ENCODE results near the gene P2RX1.

DNA sequence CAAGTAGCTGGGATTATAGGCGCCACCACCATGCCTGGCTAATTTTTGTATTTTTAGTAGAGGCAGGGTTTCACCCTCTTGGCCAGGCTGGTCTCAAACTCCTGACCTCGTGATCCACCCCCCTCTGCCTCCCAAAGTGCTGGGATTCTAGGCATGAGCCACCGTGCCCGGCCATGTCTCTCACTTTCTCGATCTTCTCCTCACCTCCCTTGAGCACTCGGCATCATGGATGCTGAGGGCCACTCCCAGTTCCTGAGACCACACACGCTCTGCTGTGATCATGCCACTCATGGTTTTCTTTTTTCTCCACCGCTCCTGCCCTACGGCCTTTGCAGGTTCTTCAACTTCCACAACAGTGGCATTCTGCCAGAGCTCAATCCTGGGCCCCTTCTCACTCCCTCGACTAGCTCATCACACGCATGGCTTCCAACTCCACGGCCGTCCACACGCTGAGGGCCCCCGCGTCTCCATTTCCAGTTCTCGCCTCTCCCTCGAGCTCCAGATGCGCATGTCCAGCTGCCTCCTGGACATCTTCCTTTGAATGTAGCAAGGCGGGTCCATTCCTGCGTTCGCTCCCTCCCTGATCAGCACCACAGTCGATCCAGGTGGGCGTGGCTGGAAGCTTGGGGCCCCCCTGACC, 64.7 kb downstream of the P2RX1 start:
- TF ChIP-seq ARNTL (CRISPR knock-in tag; IDR thresholded peaks at IDR 0.05; ENCODE audit: borderline replicate concordance, low read depth) (no peak), TCF4 (CRISPR knock-in tag; IDR thresholded peaks at IDR 0.05; ENCODE audit: borderline replicate concordance) (no peak), GLIS3 (CRISPR knock-in tag; IDR thresholded peaks at IDR 0.05) (no peak), ZNF565 (CRISPR knock-in tag; conservative IDR thresholded peaks at IDR 0.05; ENCODE audit: low read depth) (no peak), CSDC2 (CRISPR knock-in tag; IDR thresholded peaks at IDR 0.05) (no peak), ZNF8 (CRISPR knock-in tag; IDR thresholded peaks at IDR 0.05) (no peak), TOX (CRISPR knock-in tag; IDR thresholded peaks at IDR 0.05; ENCODE audit: borderline replicate concordance) (no peak), ZFP30 (CRISPR knock-in tag; IDR thresholded peaks at IDR 0.05) (no peak), RARB (CRISPR knock-in tag; IDR thresholded peaks at IDR 0.05) (no peak)
- TF ChIP-seq, protein P1, sequence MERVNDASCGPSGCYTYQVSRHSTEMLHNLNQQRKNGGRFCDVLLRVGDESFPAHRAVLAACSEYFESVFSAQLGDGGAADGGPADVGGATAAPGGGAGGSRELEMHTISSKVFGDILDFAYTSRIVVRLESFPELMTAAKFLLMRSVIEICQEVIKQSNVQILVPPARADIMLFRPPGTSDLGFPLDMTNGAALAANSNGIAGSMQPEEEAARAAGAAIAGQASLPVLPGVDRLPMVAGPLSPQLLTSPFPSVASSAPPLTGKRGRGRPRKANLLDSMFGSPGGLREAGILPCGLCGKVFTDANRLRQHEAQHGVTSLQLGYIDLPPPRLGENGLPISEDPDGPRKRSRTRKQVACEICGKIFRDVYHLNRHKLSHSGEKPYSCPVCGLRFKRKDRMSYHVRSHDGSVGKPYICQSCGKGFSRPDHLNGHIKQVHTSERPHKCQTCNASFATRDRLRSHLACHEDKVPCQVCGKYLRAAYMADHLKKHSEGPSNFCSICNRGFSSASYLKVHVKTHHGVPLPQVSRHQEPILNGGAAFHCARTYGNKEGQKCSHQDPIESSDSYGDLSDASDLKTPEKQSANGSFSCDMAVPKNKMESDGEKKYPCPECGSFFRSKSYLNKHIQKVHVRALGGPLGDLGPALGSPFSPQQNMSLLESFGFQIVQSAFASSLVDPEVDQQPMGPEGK (CRISPR knock-in tag; IDR thresholded peaks at IDR 0.05; ENCODE audit: borderline replicate concordance): no peak

Measured in SK-N-SH treated with all-trans-retinoic acid at 6 μM for 48 hours (cell line).